NB4 (cell line): Measurements from ENCODE around the gene TBC1D21.

Experiments
- CTCF ChIP-seq: IDR thresholded peaks from one replicate; pipeline ENCODE4 v1.5.1; 2012; ENCODE audit warnings: low read depth, low read length
- POLR2A ChIP-seq: IDR thresholded peaks from 2 replicates; pipeline ENCODE4 v1.6.1; 2011; ENCODE audit warnings: mild to moderate bottlenecking; ENCODE audit not compliant: insufficient read length; ENCODE audit errors: extremely low read depth

GRCh38 chr15:73887481-73887880 lies 14.1 kb downstream of the TBC1D21 start:
- TF ChIP-seq CTCF (no peak), POLR2A (no peak)
